ENCODE results near the gene PPP1R17. TPM values are rescaled to one million over a fixed set of nuclear protein-coding genes. Genes with fewer than 3 reads are reported as not detected.

PPP1R17 gene
- total RNA-seq, 1 experiment from 2014 or later = not detected

- Histone ChIP-seq H3K27ac (no peak overlapping the region), H3K27me3 (replicated peaks) (no peaks in the 10 kb centered on the region), H3K36me3 (no peaks in the 10 kb centered on the region), H3K9me3 (replicated peaks) (no peaks in the 10 kb centered on the region), H3K4me3 (no peak overlapping the region), H3K4me1 (replicated peaks) (no peaks in the 10 kb centered on the region)
- no peak for DNase-seq (ENCODE audit: low read depth in 1 of 2, low spot score in 2 of 2)
Observed at GRCh38 chr7:31683445-31684225, 3.4 kb upstream of the PPP1R17 start.

GRCh38 chr7:31688372-31688771, 1.4 kb downstream of the PPP1R17 start:
- no peaks in the 10 kb centered on the region; the same call in 1 of the 2 replicates for H3K27me3 ChIP-seq (replicated peaks)

GRCh38 chr7:31688996-31689395, 2.0 kb downstream of the PPP1R17 start:
- H3K27me3 ChIP-seq (replicated peaks) = no peaks in the 10 kb centered on the region; the same call in 1 of the 2 replicates
- no peaks in the 10 kb centered on the region for H3K36me3 ChIP-seq
- H3K4me1 ChIP-seq (replicated peaks) = no peaks in the 10 kb centered on the region
- no peak overlapping the region for H3K4me3 ChIP-seq
- no peak overlapping the region for H3K27ac ChIP-seq
- H3K9me3 ChIP-seq (replicated peaks) = no peaks in the 10 kb centered on the region
- DNase-seq (ENCODE audit: low read depth in 1 of 2, low spot score in 2 of 2) = no peak

More at GRCh38 chr7:31688372-31688771, 1.4 kb downstream of the PPP1R17 start:
- no peak for DNase-seq (ENCODE audit: low read depth in 1 of 2, low spot score in 2 of 2)
- H3K4me1 ChIP-seq (replicated peaks) = no peaks in the 10 kb centered on the region
- H3K9me3 ChIP-seq (replicated peaks) = no peaks in the 10 kb centered on the region
- no peaks in the 10 kb centered on the region for H3K36me3 ChIP-seq
- no peak overlapping the region for H3K27ac ChIP-seq
- H3K4me3 ChIP-seq = no peak overlapping the region

- H3K9me3 ChIP-seq (replicated peaks) = no peaks in the 10 kb centered on the region
- H3K27me3 ChIP-seq (replicated peaks) = no peaks in the 10 kb centered on the region; the same call in 1 of the 2 replicates
- H3K4me1 ChIP-seq (replicated peaks) = no peaks in the 10 kb centered on the region
- H3K4me3 ChIP-seq = no peak overlapping the region
- no peak overlapping the region for H3K27ac ChIP-seq
- no peak for DNase-seq (ENCODE audit: low read depth in 1 of 2, low spot score in 2 of 2)
- no peaks in the 10 kb centered on the region for H3K36me3 ChIP-seq
Observed at GRCh38 chr7:31690935-31691334, 3.9 kb downstream of the PPP1R17 start.

GRCh38 chr7:31692451-31692850, 5.4 kb downstream of the PPP1R17 start:
- no peak overlapping the region for H3K27ac ChIP-seq
- no peak overlapping the region for H3K4me3 ChIP-seq
- no peaks in the 10 kb centered on the region for H3K9me3 ChIP-seq (replicated peaks)
- H3K36me3 ChIP-seq = no peaks in the 10 kb centered on the region
- no peaks in the 10 kb centered on the region; the same call in 1 of the 2 replicates for H3K27me3 ChIP-seq (replicated peaks)
- no peaks in the 10 kb centered on the region for H3K4me1 ChIP-seq (replicated peaks)
- DNase-seq (ENCODE audit: low read depth in 1 of 2, low spot score in 2 of 2) = no peak

- no peaks in the 10 kb centered on the region for H3K4me1 ChIP-seq (replicated peaks)
- no peak overlapping the region for H3K4me3 ChIP-seq
- no peaks in the 10 kb centered on the region for H3K36me3 ChIP-seq
- no peak overlapping the region for H3K27ac ChIP-seq
- DNase-seq (ENCODE audit: low read depth in 1 of 2, low spot score in 2 of 2) = no peak
- no peaks in the 10 kb centered on the region for H3K9me3 ChIP-seq (replicated peaks)
- H3K27me3 ChIP-seq (replicated peaks) = no peaks in the 10 kb centered on the region; the same call in 1 of the 2 replicates
Observed at GRCh38 chr7:31692871-31693270, 5.9 kb downstream of the PPP1R17 start.

DNA sequence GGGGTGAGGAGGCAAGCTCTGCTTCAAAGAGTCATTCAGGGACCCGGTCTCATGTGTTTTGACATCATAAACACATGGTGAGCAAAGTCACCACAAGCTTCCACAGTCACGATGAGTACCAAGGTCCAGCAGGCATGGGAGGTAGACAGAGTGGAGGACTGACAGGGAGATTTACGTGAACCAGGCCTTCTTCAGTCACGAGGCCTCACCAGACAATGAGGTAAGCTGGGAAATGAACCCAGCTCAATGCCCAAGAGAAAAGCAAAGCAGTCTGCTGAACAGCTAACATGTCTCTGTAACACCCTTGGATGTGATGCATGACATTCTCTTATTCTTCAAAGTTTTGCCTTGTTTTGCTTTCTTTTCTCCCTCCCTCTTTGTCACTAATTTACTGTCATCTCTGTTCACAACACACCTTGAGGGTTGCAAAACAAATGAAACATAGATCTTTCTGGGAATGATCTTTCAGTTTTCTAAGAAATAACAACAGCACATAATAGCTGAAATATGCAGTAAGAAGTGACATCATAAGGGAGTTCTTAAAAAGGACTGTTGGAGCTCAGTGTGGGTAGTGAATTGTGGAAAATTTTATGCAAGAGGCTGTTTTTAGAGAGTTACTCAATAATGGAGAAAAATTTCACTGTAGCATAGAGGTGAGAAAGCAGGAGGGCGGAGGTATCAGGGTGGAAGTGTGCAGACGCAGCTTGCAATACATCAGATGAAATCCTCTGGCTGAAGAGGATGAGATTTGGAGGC, 9.0 kb downstream of the PPP1R17 start:
- Histone ChIP-seq H3K4me3 (no peak overlapping the region), H3K9me3 (replicated peaks) (no peaks in the 10 kb centered on the region), H3K27ac (no peak overlapping the region), H3K27me3 (replicated peaks) (no peaks in the 10 kb centered on the region), H3K36me3 (no peaks in the 10 kb centered on the region), H3K4me1 (replicated peaks) (no peaks in the 10 kb centered on the region)
- no peak for DNase-seq (ENCODE audit: low read depth in 1 of 2, low spot score in 2 of 2)

DNA sequence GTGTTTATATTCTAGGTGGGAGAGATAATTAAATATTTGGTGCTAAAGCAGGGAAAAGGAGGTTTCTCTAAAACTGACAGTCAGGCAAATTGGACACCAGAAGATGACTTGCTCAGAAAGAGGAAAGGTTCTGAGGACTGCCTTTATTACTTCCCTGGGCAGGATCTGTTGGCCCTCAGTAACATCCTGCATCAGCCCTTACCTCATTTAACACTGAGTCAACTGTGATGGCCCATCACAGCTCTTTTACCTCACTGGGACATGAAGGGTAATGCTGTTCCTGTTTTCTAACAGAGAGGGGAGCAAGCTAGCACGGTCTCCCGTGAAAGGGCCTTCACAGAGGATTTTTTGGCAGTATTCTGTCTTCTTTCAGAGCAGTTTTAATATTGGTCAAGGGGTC, 12.0 kb downstream of the PPP1R17 start:
- no peak overlapping the region for H3K4me3 ChIP-seq
- DNase-seq (ENCODE audit: low read depth in 1 of 2, low spot score in 2 of 2) = no peak
- no peaks in the 10 kb centered on the region for H3K36me3 ChIP-seq
- no peaks in the 10 kb centered on the region for H3K9me3 ChIP-seq (replicated peaks)
- H3K27ac ChIP-seq = no peak overlapping the region
- H3K27me3 ChIP-seq (replicated peaks) = no peaks in the 10 kb centered on the region
- H3K4me1 ChIP-seq (replicated peaks) = no peaks in the 10 kb centered on the region

GRCh38 chr7:31702354-31702753, 15.3 kb downstream of the PPP1R17 start:
- Histone ChIP-seq H3K4me1 (replicated peaks) (no peaks in the 10 kb centered on the region), H3K36me3 (no peaks in the 10 kb centered on the region), H3K4me3 (no peak overlapping the region), H3K9me3 (replicated peaks) (no peaks in the 10 kb centered on the region), H3K27me3 (replicated peaks) (0 out of 2 replicates have a peak, but pooled peaks cover 2% of the 10 kb centered on the region), H3K27ac (no peak overlapping the region)
- DNase-seq (ENCODE audit: low read depth in 1 of 2, low spot score in 2 of 2) = no peak

- Histone ChIP-seq H3K27me3 (replicated peaks) (0 out of 2 replicates have a peak, but pooled peaks cover 2% of the 10 kb centered on the region), H3K4me3 (no peak overlapping the region), H3K9me3 (replicated peaks) (no peaks in the 10 kb centered on the region), H3K4me1 (replicated peaks) (no peaks in the 10 kb centered on the region), H3K36me3 (no peaks in the 10 kb centered on the region), H3K27ac (no peak overlapping the region)
- no peak for DNase-seq (ENCODE audit: low read depth in 1 of 2, low spot score in 2 of 2)
Observed at GRCh38 chr7:31705377-31705776, 18.4 kb downstream of the PPP1R17 start.

DNA sequence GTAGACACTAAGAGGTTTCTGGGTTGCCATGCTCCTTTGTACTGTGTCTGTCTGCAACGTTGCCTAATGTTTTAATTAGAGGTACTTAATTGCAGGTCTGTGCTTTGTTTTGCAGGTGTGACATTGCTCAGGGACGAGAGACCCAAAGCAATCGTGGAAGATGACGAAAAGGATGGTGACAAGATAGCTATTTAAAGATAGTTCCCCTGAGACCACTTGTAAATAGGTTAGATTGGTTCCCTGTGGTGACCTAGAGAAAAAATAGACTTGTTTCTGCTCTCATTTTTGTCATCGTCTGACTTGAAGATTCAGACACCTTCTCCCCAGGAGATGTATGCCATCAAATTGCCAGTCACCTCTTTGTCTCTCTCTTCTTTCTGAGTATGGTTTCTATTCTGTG, 20.1 kb downstream of the PPP1R17 start:
- Histone ChIP-seq H3K27me3 (replicated peaks) (0 out of 2 replicates have a peak, but pooled peaks cover 2% of the 10 kb centered on the region), H3K9me3 (replicated peaks) (no peaks in the 10 kb centered on the region), H3K36me3 (no peaks in the 10 kb centered on the region), H3K4me3 (no peak overlapping the region), H3K27ac (no peak overlapping the region), H3K4me1 (replicated peaks) (no peaks in the 10 kb centered on the region)
- no peak for DNase-seq (ENCODE audit: low read depth in 1 of 2, low spot score in 2 of 2)

DNA sequence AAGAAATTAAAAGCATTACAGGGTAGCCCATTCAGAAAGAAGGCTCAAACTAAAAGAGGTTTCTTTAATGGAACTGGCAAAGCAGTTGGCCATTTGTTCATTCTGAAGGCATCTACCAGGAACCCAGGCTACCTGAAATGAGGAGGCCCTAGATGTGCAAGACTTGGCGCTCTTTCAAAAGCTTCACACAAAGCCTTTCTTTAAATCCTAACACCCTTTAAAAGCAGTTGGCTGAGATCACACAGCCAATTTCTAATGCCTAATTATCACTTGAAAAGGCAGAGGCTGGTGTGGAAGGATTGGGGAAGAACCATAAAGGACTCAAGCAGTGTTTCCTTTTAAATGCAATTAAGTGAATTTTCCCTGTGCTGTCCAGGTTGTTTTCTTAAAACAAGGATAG, 23.2 kb downstream of the PPP1R17 start:
- Histone ChIP-seq H3K4me3 (no peak overlapping the region), H3K36me3 (no peaks in the 10 kb centered on the region), H3K4me1 (replicated peaks) (no peaks in the 10 kb centered on the region), H3K27me3 (replicated peaks) (0 out of 2 replicates have a peak, but pooled peaks cover 2% of the 10 kb centered on the region), H3K27ac (no peak overlapping the region), H3K9me3 (replicated peaks) (no peaks in the 10 kb centered on the region)
- no peak for DNase-seq (ENCODE audit: low read depth in 1 of 2, low spot score in 2 of 2)

DNA sequence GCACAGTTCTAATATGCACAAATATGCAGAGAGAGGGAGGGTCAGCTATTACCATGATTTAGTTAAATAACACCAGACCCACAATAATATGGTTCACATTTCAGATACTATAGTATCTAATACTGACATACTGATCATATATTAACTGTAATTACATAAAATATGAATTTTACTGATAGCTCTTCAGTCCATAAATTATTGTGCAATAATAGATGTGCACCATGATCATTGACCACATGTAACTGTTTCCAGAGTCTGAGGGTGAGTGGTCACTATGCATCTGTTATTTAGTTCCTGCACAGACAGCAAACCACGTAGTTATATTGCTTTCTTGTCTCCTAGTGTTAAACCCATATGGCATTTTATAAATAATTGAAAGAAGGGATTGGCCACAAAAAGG, 29.3 kb downstream of the PPP1R17 start:
- Histone ChIP-seq H3K36me3 (no peaks in the 10 kb centered on the region), H3K9me3 (replicated peaks) (no peaks in the 10 kb centered on the region), H3K4me1 (replicated peaks) (no peaks in the 10 kb centered on the region), H3K27ac (no peak overlapping the region), H3K4me3 (no peak overlapping the region), H3K27me3 (replicated peaks) (no peaks in the 10 kb centered on the region)
- DNase-seq (ENCODE audit: low read depth in 1 of 2, low spot score in 2 of 2) = no peak

- DNase-seq (ENCODE audit: low read depth in 1 of 2, low spot score in 2 of 2) = no peak
Observed at GRCh38 chr7:31720366-31720765, 33.4 kb downstream of the PPP1R17 start.

More at GRCh38 chr7:31720366-31720765, 33.4 kb downstream of the PPP1R17 start:
- H3K4me3 ChIP-seq = no peak overlapping the region
- H3K4me1 ChIP-seq (replicated peaks) = no peaks in the 10 kb centered on the region
- no peaks in the 10 kb centered on the region for H3K9me3 ChIP-seq (replicated peaks)
- no peaks in the 10 kb centered on the region for H3K36me3 ChIP-seq
- no peak overlapping the region for H3K27ac ChIP-seq
- H3K27me3 ChIP-seq (replicated peaks) = no peaks in the 10 kb centered on the region
